Epidermal melanocyte (primary cell): ENCODE results near the gene ACAN.
A peak's percentile ranks its signal among the peaks of the same experiment; 100 is the strongest.

Experiments used
- DNase-seq: peaks from one replicate; pipeline ENCODE4 v3.0.0; 2011; ENCODE audit warnings: low spot score; ENCODE audit not compliant: insufficient read length

The ACAN gene

DNA sequence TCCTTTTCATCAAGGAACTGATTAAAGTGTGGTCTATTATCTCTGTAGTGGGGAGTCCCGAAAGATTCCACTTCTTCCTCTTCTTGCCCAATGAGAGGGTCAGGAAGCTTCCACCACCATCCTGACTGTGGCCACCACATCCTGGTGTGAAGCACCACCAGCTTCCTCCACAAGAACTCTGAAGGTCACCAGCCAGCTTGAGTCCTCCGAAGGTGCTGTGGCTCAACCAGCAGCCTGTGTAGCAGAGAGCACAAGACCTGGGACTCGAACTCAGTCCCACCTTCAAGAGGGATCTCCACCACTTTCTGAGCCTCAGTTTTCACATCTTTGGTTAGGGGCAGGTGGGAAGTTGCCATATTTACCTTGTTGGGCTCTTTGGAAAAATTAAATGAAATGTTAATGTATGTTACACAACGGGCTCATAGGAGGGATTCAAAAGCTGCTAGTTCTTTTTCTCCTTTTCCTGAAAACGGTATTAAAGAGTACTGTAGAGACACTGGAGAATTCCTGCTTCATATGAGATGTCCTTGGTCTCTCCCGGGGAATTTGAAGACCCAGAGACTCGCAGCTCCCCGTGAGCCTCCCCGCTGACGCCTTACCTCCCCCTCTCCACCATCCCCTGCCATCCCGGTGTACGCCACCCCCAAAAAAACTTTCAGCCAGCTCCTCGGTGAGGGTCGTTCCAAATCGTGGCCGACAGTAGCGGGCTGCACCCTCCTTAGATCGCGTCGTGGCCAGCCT lies 816 bp upstream of the ACAN start:
- no peak for DNase-seq

DNA sequence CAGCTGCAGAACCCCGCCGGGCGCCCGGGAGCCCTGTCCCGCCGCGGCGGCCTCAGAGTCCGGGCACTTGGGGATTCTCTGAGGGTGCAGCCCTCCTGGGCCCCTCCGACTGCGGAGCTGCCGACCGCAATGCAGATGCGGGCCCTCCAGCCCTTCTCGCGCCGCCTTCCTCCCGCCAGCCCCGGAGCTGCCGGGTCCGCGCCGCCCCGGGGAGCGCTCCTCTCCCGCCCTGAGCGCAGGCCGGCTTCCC lies 320 bp upstream of the ACAN start:
- no peak for DNase-seq

DNA sequence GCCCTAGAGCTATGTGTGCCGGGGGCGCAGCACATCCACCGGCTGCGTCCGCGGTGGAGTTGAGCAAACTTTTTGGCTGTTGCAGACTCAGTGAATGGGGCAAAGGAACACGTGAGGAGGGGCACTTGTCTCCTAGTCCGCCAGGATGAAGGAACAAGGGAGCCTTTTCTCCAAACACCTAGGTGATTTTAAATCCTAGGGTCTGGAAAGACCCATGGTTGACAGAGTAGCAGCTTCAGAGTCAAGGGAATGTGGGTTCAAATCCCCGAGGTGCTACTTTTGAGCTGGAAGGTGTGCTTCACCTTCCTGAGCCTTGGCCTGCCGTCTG lies 648 bp downstream of the ACAN start:
- no peak for DNase-seq

DNA sequence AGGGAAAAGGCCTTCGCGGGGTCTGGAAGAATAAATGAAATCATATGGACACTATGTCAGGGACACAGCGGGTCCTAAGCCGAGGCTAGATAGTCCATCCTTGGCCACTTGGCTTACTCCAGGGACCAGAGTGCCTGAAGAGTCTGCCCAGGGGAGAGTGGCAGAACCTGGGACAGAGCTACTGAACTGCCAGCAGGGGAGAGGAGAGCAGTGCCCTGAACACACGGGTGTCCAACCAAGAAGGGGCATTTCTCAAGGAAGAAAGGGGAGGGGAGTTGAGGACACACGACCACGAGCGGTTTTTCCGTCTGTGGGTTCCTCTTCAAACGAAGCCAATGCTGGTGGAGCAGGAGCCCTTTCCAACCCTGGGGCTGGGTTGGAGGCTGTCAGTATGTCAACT lies 1.0 kb downstream of the ACAN start:
- DNase-seq = no peak

DNA sequence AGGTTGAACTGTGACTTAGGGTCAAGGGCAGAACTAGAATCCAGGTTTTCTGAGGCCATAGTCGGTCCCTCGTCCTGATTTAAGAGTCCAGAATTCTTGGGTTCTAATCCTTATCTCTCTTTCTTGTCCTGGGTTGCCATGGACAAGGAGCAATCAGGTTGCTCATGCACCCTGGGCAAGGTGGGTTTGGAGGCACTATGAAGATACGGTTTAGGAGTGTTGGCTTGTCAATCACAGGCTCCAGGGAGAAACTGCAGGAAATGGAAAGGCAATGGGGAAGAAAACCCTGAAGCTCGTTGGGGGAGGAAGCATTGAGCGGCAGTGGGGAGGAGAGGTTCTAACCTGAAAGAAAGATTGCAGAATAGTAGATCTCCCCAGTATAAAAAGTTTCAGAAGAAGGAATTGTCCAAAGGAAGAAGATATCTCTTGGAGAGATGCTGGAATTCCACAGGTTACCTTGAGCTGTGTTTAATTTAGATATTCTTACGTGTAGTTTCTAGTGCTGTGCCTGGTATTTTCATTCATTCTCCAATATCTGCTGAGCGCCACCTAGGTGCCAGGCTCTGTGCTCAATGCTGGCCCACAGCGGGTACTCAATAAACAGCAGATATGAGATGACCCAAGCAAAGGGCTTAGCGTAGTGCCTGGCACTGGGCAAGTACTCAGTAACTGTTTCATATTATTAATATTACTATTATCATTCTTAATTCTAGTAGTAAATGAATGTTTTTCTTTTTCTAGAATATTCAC lies 2.0 kb downstream of the ACAN start:
- no peak for DNase-seq

DNA sequence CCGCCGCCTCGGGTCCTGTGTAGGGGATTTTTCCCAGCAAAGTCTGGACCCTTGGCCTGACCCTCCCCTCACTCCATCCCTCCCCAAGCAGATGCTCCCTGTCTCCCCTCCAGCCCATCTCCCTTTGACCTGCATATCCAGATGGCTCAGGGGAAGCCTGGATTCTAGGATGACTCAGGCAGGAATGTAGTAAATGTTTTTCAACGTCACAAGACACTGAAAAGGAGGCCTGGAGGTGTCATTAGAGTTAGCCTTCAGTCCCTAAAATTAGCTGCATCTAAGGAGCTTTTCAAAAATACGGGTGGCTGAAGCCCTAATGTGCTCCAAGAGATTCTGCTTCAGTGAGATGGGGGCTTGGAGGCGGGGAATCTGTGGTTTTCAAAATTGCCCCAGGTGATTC lies 7.2 kb downstream of the ACAN start:
- no peak for DNase-seq

DNA sequence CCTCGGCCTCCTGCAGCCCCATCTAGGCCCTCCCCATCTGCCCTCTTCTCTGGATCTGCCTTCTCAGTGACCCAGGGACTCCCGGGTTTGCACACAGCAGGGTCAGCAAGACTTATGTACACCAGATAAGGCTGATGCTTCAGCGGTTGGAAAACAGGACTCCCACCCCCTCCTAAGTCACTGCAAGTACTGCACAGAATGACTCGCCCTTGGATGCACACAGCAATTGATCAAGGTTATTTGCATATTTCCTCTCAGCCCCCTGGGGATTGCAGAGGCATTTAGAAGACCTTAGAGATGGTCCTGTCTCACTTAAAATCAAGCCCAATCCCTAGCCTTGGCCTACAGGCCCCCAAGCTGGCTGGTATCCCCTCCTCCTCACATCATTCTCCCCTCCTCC lies 8.9 kb downstream of the ACAN start:
- no peak for DNase-seq

DNA sequence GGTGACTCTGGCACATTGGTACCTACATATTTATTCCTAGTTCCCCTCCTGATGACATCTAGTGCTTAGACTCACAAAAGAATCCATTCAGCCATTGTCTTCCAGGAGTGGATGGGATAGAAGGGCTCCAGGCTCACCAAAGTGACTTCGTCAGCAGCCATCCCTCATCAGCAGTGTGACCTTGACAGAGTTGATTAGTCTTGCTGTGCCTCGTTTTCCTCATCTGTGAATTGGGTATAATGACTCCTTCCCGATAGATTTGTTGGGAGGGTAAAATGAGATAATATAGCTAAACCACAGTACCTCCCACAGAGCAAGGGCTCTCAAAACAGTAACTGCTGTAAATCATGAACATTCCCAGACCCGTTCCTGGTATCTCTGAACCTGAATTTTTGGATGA lies 10.7 kb downstream of the ACAN start:
- DNase-seq = no peak

DNA sequence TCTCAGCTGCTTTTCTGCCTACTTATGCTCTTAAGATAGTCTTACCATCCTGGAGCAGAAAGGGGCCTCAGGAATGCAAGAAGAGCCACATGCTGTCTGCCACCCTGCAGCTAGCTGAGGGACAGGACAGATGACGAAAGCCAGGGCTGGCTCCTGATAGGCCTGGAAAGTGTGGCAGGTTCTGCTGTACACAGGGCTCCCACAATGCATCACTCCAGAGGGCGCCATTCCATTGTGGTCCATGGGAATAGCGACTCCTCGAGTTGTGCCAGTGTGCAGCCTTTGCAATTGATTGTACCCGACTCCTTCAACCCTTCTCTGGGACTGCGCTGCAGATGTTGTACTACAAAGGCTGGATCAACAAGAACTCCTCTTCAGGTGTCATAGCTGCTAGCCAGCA lies 11.2 kb downstream of the ACAN start:
- no peak for DNase-seq

DNA sequence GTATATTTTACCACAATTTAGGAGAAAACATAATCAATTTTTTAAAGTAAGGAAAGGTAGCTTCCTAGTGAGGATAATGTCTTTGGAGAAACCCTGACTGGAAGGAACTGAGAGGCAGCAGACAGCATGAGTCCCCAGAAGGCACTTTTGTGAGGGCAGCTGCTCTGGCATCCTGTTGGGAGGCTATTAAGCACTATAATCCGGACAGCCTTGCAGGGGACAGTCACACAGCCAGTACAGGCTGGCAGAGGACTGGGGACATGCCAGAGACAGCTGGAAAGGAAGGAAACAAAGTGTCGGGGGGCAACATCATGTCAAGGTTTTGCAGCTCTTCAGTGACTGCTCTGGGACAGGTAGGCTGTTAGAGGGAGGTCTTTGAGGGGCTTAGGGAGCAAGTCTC lies 15.7 kb downstream of the ACAN start:
- no peak for DNase-seq

DNA sequence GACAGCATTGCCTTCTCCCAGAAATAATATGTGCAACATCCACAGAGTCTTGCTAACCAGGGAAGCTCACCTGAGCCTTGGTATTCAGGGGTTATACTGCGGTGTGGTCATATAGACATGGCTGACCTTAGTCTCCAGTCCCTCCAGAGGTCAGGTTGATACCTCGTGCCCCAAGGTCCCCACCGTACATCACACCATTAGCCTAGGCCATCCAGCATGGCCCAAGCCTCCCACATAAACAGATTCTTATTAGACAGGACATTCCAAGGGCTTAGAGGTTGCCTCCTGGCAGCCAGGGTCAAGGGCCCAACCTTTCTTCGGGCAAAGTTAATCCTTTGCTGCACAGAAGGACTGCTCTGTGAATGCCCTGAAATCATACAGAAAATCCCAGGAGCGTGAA lies 18.8 kb downstream of the ACAN start:
- DNase-seq = no peak

DNA sequence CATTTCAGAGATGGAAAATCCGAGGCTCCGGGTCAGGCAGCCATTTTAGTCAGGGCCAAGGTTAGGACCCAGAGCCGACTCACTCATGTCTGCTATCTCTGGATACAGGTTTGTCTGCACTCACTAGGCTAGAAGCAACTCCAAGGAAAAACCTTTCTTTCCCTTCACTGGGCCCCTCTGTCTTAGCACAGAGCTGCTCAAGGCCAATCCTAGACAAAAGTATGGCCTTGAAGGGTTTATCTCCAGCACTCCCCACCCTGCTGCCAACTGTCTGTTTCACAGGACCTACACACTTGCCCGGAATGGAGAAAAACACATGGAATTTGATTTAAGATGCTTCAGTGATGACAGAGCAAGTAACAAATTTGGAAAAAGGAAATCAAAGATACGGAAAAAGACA lies 25.6 kb downstream of the ACAN start:
- DNase-seq = no peak

DNA sequence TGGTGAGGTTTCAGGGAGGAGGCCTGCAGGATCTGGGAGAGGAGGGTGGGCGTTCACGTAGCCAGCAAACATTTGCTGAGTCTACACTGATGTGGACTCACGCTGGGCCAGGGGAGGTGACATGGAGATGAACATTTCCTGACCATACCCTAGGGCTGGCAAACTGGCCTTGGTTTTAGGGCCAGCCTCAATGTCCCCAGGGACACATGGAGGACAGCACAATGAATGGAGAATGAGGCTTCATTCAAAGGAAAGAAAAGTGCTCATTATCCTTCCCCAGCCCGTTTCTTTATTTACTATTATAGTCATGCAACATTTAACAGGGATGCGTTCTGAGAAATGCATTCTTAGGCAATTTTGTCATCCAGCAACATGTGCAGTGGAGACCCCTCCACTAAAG lies 26.8 kb downstream of the ACAN start:
- DNase-seq = no peak

DNA sequence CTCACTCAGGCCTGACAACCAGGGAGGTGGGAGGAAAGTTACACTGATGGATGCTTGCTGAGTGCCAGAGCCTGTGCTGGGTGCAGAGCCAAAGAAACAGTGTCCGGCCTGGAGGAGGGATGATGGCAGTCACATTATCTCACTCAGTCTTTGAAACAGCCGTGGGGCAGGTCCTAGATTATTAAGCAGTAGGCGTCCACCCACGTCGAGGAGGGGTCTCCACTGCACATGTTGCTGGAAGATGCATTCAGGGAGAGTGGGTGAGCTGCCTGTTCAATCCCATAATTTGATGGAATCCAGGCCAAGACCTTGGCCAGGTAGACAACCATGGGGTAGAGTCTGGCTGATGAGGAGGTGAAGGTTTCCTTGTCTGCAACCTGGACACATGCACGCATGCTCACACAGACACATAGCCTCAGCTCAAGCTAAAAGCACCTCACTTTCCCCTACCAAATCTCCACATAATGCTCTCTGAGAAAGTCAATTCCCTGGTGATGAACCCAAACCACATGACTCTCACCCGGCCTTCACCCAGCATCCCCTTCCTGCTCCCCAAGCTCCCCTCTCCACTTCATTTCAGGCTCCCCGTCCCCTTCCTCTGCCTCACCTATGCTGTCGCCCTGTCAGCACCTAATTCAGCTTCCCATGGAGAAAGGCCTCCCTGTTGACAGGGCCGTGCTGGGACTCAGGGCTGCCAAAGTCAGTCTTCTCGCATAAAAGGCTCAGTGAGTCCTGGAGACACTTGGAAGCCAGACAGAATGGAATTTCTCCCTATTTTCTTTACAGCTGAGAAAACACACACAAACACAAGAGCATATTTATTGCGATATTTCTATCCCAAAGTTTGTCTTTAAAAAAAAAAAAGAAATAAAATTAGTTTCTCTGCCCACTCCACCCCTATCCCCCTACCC lies 29.8 kb downstream of the ACAN start:
- DNase-seq = no peak

DNA sequence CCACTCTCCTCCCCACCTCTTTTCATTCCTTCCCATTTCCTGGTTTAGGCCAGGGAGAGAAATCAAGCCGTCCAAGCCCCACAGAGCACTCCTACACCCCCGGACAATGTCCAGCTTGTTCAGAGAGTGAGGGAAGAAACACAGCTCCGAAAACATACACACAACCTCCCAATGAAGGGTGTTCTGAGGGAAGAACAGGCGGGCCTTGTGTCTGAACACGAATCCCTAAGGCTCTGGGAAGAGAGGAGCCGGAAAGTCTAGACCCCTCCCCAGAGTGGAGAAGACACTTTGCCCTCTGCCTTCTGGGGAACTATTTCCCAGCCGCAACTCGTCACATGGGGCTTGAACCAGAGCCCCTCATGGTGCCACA lies 30.5 kb downstream of the ACAN start:
- DNase-seq = peak; percentile 63

DNA sequence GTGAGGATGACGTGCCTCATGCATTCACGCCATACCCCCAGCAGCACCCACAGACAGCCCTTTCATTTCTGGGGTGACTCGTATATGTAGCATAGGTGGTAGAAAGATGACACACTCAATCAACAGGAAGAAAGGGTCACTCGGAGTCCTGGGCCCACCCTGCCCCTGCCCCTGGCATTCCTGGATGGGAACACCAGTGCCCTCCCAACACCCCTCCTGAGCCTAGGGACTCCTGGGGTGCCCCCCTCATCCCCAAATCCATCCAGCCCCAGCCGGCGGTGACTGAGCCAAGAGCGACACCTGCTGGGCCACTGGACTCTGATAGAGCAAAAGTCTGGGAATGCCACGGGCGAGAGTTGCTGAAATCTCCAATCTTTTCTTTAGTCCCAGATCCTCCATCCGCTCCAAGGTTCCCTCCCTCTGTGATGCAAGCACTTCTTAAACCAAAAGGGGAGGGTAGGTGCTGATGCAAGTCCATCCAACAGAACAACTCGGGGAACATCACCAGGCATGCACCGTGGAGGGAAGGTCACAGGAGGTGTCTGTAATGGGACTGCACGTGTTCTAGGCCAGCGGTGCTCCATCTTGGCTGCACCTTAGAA lies 31.1 kb downstream of the ACAN start:
- no peak for DNase-seq

DNA sequence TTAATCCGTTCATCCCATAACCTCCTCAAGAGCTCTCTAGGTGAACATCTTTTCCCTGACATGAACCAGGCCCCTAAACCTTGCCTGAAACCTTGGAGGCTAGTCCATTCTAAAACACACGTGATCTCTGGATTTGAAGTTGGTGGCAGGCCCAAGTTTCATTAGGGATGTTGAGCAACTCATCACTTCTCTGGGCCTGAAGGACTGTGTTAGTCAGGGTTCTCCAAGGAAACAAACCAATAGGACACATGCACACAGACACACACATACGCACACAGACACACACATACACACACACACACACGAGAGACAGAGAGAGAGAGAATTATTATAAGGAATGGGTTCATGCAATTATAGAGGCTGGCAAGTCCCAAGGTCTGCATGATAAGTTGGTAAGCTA lies 31.9 kb downstream of the ACAN start:
- DNase-seq = no peak

DNA sequence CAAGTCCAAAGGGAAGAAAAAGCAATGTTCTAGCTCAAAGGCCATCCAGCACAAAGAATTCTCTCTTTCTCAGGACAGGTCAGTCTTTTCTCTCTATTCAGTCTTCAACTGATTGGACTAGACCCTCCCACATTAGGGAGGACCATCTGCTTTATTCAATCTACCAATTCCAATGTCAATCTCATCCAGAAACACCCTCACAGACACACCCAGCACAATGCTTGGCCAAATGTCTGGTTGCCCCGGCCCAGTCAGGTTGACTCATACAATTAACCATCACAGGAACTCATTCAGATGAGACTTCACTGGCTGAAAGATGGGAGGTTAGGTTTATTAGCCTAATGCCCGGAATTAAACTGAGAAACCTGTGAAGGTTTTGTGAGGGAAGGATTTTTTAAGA lies 32.4 kb downstream of the ACAN start:
- no peak for DNase-seq

DNA sequence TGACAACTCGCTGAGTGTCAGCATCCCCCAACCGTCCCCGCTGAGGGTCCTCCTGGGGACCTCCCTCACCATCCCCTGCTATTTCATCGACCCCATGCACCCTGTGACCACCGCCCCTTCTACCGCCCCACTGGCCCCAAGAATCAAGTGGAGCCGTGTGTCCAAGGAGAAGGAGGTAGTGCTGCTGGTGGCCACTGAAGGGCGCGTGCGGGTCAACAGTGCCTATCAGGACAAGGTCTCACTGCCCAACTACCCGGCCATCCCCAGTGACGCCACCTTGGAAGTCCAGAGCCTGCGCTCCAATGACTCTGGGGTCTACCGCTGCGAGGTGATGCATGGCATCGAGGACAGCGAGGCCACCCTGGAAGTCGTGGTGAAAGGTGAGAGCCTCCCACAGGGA lies 35.4 kb downstream of the ACAN start:
- DNase-seq = no peak

DNA sequence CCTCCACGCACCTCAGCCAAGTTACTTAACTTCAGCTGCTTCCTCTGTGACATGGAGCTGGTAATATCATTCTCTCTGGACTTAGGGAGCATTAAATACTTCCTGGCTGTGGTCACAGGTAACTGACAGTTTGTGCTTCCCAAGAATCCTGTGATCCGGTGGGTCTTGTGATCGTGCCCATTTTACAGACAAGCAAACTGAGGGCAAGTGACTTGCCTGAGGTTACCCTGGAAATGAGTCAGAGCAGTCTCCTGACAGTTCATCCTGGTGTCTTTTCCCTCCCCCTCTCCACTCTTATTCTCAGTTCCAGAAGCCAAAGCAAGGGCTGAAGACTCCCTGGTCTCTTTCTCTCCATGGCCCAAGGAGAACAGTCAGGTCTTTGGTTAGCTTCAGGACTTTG lies 35.9 kb downstream of the ACAN start:
- no peak for DNase-seq

DNA sequence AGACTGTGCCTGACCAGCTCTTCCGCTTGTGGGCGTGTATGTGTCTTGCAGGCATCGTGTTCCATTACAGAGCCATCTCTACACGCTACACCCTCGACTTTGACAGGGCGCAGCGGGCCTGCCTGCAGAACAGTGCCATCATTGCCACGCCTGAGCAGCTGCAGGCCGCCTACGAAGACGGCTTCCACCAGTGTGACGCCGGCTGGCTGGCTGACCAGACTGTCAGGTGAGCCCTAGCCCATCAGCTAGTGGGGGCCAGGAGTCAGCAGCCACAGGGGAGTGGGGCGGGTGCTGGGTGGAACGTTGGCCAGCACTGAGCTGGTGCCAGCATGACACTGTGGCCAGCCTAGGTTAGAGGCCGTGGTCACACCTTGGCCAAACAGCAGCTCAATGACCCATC lies 36.7 kb downstream of the ACAN start:
- no peak for DNase-seq

DNA sequence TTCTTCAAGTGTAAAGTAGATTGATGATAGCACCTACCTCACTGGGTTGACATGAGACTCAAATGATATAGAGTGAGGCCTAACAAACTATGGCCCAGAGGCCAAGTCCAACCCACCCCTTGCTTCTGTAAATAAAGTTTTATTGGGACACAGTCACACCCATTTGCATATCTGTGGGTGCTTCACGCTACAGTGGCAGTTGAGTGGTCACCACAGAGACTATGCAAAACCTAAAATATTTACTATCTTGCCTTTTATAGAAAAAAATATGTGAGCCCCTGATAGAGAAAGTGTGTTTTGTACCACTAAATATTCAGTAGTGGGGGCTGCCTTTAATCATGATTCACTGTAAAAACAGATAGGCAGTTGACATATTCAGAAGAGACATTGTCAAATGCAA lies 38.0 kb downstream of the ACAN start:
- no peak for DNase-seq
